Choroid plexus epithelial cell (primary cell): Measurements from ENCODE around the gene BSG.

Experiments
- DNase-seq: peaks from one replicate; pipeline ENCODE4 v3.0.0-alpha.2; 2010; ENCODE audit warnings: low read depth
- H3K4me3 ChIP-seq: 2 replicates; pipeline ENCODE4 v1.5.1; 2011; ENCODE audit warnings: low read depth, mild to moderate bottlenecking, control low read depth, low read length, moderate library complexity
- TF ChIP-seq, protein P1 (sequence below): conservative IDR thresholded peaks from 2 replicates; pipeline ENCODE4 v1.5.1; 2011; ENCODE audit warnings: low read depth, mild to moderate bottlenecking, control low read depth, inconsistent platforms, low read length, moderate library complexity

Gene BSG

DNA sequence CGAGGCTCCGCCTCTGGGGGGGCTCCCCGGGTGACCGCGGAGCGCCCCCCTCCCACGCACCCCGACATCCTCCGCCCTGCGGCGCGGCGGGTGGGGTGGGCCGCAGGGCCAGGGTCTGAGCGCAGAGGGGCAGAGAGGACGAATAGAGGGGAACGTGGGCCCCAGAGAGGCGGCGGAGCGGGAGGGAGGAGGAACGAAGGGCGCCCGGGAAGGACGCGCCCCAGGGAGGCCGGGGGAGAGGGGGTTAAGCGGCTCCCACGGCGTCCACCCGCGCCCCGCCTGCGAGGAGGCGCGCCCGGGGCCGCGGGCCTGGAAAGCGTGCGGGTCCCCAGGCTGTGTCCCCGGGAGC is 18.3 kb downstream of the BSG start:
- peak overlapping the region; percentile 47 for H3K4me3 ChIP-seq
- TF ChIP-seq, protein P1, sequence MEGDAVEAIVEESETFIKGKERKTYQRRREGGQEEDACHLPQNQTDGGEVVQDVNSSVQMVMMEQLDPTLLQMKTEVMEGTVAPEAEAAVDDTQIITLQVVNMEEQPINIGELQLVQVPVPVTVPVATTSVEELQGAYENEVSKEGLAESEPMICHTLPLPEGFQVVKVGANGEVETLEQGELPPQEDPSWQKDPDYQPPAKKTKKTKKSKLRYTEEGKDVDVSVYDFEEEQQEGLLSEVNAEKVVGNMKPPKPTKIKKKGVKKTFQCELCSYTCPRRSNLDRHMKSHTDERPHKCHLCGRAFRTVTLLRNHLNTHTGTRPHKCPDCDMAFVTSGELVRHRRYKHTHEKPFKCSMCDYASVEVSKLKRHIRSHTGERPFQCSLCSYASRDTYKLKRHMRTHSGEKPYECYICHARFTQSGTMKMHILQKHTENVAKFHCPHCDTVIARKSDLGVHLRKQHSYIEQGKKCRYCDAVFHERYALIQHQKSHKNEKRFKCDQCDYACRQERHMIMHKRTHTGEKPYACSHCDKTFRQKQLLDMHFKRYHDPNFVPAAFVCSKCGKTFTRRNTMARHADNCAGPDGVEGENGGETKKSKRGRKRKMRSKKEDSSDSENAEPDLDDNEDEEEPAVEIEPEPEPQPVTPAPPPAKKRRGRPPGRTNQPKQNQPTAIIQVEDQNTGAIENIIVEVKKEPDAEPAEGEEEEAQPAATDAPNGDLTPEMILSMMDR = no peak
- no peak for DNase-seq

DNA sequence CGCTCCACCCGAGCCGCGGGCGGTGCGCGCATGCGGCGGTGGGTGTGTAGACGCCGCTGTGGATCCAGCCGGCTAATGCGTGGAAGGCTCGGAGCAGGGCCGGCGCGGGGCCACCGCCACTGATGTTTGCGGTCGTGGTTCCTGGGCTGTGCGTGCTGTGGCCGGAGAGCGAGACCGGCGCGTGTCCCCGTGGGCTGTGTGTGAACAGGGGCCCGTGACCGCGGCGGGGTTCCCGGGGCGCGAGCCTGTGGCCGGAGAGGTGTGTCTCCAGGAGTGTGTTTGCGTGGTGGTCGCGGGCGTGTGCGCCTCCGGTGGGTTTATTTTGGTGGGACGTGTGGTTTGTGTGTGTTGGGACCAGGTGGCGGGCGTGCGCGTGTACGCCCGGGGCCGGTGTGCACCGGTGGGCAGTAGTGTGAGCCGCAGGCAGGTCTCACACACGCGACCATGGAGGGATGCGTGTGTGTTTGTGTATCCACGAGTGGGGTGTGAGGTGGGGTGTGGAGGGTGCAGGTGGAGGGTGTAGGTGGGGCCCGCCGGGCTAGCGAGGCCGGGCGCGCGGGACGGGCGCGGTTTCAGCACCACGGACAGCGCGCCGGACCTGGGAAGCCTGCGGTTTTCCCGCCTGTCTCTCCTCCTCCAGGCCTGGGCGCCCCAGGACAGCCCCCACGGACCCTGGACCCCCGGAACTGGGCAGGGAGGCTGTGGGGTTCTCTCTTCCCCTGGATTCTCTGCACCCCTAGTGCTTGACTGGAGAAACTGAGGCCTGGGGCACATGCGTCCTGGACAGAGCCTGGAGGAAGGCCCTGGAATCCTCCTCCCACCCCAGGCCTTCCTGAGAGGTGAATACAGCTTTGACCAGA is 18.9 kb downstream of the BSG start:
- TF ChIP-seq, protein P1 = no peak
- DNase-seq = no peak

DNA sequence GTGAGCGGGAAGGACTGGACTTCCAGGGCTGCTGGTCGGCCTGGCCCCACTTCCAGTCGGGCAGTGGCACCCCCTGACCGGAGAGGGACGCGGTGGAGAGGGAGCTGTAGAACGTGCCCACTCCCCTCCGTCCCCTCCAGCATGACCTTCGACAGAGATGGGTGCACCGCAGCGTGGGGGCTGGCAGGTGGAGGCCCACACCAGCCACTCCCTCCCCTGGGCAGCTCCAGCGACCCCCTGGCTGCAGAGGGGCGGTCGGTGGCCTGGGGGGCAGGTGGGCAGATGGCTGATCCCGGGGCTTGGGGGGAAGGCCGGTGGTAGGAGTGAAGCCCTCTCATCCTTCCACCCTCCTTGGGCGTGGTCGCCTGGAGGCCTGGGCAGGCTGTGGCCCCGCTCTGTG is 19.7 kb downstream of the BSG start:
- DNase-seq = no peak
- no peak overlapping the region for H3K4me3 ChIP-seq
- TF ChIP-seq, protein P1 = no peak

More for the DNA sequence above, 18.9 kb downstream of the BSG start:
- peak overlapping the region; percentile 47 for H3K4me3 ChIP-seq

DNA sequence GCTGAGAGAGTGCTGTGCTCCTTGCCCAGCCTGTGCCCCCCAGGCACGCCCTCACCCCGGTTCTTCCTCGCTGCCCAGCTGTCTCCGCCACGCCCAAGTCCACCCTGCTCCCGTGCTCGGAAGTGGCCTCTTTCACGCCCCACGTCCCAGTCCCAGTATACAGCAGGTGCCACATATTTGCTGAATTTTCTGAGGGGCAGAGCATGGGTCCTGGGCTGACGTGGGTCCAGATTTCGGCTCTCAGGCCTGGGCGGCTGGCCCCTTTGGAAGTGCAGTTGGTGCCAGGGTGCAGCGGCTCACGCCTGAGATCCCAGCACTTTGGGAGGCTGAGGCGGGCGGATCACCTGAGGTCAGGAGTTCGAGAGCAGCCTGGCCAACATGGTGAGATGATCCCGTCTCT is 20.7 kb downstream of the BSG start:
- H3K4me3 ChIP-seq = no peak overlapping the region
- TF ChIP-seq, protein P1 = no peak
- DNase-seq = no peak

DNA sequence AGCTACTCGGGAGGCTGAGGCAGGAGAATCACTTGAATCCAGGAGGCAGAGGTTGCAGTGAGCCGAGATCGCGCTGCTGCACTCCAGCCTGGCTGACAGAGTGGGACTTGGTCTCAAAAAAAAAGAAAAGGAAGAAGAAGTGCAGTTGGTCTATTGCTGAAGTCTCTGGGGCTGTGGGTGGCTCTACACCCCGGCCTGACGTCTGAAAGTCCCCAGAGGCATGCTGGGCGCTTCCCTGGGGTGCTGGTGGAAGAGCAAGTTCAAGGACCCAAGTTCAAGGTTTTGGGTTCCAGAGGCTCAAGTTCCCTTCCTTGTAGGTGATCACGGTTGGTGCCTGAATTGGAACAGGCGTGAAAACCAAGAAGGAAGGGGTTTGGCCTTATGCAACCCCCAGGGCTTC is 21.1 kb downstream of the BSG start:
- no peak overlapping the region for H3K4me3 ChIP-seq

DNA sequence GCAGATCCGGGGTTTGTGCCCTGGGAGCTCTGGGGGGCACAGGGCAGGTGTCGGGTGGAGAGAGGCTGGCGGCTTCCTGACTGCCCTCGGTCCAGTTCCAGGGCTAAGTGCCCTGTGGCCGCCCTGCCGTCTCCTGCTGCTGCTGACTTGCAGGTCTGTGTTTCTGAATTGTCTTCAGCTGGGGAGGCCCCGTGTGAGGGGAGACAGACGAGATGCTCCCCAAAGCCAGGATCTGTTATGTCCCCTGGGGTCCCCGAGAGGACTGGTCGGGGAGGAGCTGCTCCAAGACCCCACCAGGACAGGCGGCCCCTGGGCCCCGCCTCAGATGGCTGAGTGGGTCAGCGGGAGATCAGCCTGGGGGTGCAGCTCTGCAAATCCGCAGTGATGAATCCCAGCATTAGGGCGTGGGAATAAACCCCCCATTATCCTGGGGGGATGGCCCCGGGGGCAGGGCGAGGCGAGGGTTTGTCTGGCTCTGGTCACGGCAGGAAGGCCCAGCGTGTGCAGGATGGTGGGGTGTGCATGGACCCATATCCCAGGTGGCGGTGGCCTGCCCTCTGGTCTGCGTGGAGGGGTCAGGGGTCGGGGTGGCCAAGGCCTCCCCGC is 22.0 kb downstream of the BSG start:
- DNase-seq = no peak
- TF ChIP-seq, protein P1 = no peak
- H3K4me3 ChIP-seq = no peak overlapping the region

More for the DNA sequence above, 21.1 kb downstream of the BSG start:
- DNase-seq = no peak
- TF ChIP-seq, protein P1 = no peak
